ENCODE measurements around the gene RNF180.
"Not testable (repeated sequence)": the region's sequence is repeated elsewhere in the genome, so short reads cannot be mapped to it uniquely, and the experiment has no call there.

The RNF180 gene

GRCh38 chr5:64206653-64207052 lies 41.0 kb downstream of the RNF180 start:
- Mint-ChIP-seq H3K9me3 (no peaks in the 10 kb centered on the region), H3K27me3 (no peaks in the 10 kb centered on the region), H3K4me3 (no peak overlapping the region), H3K36me3 (ENCODE audit: low read depth) (no peaks in the 10 kb centered on the region), H3K4me1 (no peaks in the 10 kb centered on the region), H3K27ac (no peak overlapping the region)
- DNase-seq: no peak
- no peak for ATAC-seq

- no peak for ATAC-seq
- H3K27me3 Mint-ChIP-seq: no peaks in the 10 kb centered on the region
- DNase-seq: no peak
- no peaks in the 10 kb centered on the region for H3K36me3 Mint-ChIP-seq (ENCODE audit: low read depth)
- no peak overlapping the region for H3K27ac Mint-ChIP-seq
- H3K4me1 Mint-ChIP-seq: no peaks in the 10 kb centered on the region
- H3K4me3 Mint-ChIP-seq: no peak overlapping the region
- H3K9me3 Mint-ChIP-seq: no peaks in the 10 kb centered on the region
Measured at GRCh38 chr5:64207978-64208377, 42.3 kb downstream of the RNF180 start.

- Mint-ChIP-seq H3K9me3 (no peaks in the 10 kb centered on the region), H3K27me3 (no peaks in the 10 kb centered on the region), H3K4me1 (no peaks in the 10 kb centered on the region), H3K27ac (no peak overlapping the region), H3K4me3 (no peak overlapping the region), H3K36me3 (ENCODE audit: low read depth) (no peaks in the 10 kb centered on the region)
- DNase-seq (no peak), ATAC-seq (no peak)
Measured at GRCh38 chr5:64209353-64209752, 43.7 kb downstream of the RNF180 start.

- no peak for DNase-seq
- H3K27ac Mint-ChIP-seq: no peak overlapping the region
Measured at GRCh38 chr5:64210866-64211265, 45.2 kb downstream of the RNF180 start.

GRCh38 chr5:64213011-64213410 lies 47.4 kb downstream of the RNF180 start:
- DNase-seq (no peak), ATAC-seq (no peak)
- H3K36me3 Mint-ChIP-seq (ENCODE audit: low read depth): no peaks in the 10 kb centered on the region
- no peaks in the 10 kb centered on the region for H3K27me3 Mint-ChIP-seq
- H3K9me3 Mint-ChIP-seq: no peaks in the 10 kb centered on the region
- H3K4me1 Mint-ChIP-seq: no peaks in the 10 kb centered on the region
- no peak overlapping the region for H3K27ac Mint-ChIP-seq
- no peak overlapping the region for H3K4me3 Mint-ChIP-seq

More at GRCh38 chr5:64210866-64211265, 45.2 kb downstream of the RNF180 start:
- no peak overlapping the region for H3K4me3 Mint-ChIP-seq
- ATAC-seq: no peak
- no peaks in the 10 kb centered on the region for H3K4me1 Mint-ChIP-seq
- H3K36me3 Mint-ChIP-seq (ENCODE audit: low read depth): no peaks in the 10 kb centered on the region
- no peaks in the 10 kb centered on the region for H3K27me3 Mint-ChIP-seq
- H3K9me3 Mint-ChIP-seq: no peaks in the 10 kb centered on the region

- Mint-ChIP-seq H3K36me3 (ENCODE audit: low read depth) (no peaks in the 10 kb centered on the region), H3K9me3 (no peaks in the 10 kb centered on the region), H3K4me3 (no peak overlapping the region), H3K27ac (no peak overlapping the region), H3K4me1 (no peaks in the 10 kb centered on the region), H3K27me3 (no peaks in the 10 kb centered on the region)
- DNase-seq: no peak
- no peak for ATAC-seq
Measured at GRCh38 chr5:64213531-64213930, 47.9 kb downstream of the RNF180 start.

GRCh38 chr5:64214132-64214531 lies 48.5 kb downstream of the RNF180 start:
- Mint-ChIP-seq H3K9me3 (no peaks in the 10 kb centered on the region), H3K36me3 (ENCODE audit: low read depth) (no peaks in the 10 kb centered on the region), H3K27ac (no peak overlapping the region), H3K4me1 (no peaks in the 10 kb centered on the region), H3K27me3 (no peaks in the 10 kb centered on the region), H3K4me3 (no peak overlapping the region)
- ATAC-seq (no peak), DNase-seq (no peak)

- DNase-seq (no peak), ATAC-seq (no peak)
- Mint-ChIP-seq H3K27ac (no peak overlapping the region), H3K36me3 (ENCODE audit: low read depth) (no peaks in the 10 kb centered on the region), H3K4me1 (no peaks in the 10 kb centered on the region), H3K4me3 (no peak overlapping the region), H3K27me3 (no peaks in the 10 kb centered on the region), H3K9me3 (no peaks in the 10 kb centered on the region)
Measured at GRCh38 chr5:64221911-64222310, 56.3 kb downstream of the RNF180 start.

GRCh38 chr5:64225286-64225981 lies 59.8 kb downstream of the RNF180 start:
- H3K4me1 Mint-ChIP-seq, H3K27ac Mint-ChIP-seq: not testable (repeated sequence)

GRCh38 chr5:64227131-64227537 lies 61.5 kb downstream of the RNF180 start:
- not testable (repeated sequence) for H3K36me3 Mint-ChIP-seq (ENCODE audit: low read depth); DNase-seq; H3K9me3 Mint-ChIP-seq; H3K27me3 Mint-ChIP-seq; H3K27ac Mint-ChIP-seq; H3K4me3 Mint-ChIP-seq; H3K4me1 Mint-ChIP-seq
- peak; percentile 24 for ATAC-seq

More at GRCh38 chr5:64225286-64225981, 59.8 kb downstream of the RNF180 start:
- not testable (repeated sequence) for H3K36me3 Mint-ChIP-seq (ENCODE audit: low read depth); H3K27me3 Mint-ChIP-seq; ATAC-seq; H3K4me3 Mint-ChIP-seq; DNase-seq; H3K9me3 Mint-ChIP-seq

- Mint-ChIP-seq H3K36me3 (ENCODE audit: low read depth) (no peaks in the 10 kb centered on the region), H3K4me1 (no peaks in the 10 kb centered on the region), H3K27ac (no peak overlapping the region), H3K9me3 (no peaks in the 10 kb centered on the region), H3K27me3 (peaks cover 2% of the 10 kb centered on the region), H3K4me3 (no peak overlapping the region)
- DNase-seq (no peak), ATAC-seq (no peak)
Measured at GRCh38 chr5:64229163-64229774, 63.6 kb downstream of the RNF180 start.

- no peaks in the 10 kb centered on the region for H3K9me3 Mint-ChIP-seq
Measured at GRCh38 chr5:64260756-64261155, 95.1 kb downstream of the RNF180 start.

GRCh38 chr5:64269164-64269563 lies 103.5 kb downstream of the RNF180 start:
- Mint-ChIP-seq H3K4me3 (no peak overlapping the region), H3K27me3 (no peaks in the 10 kb centered on the region), H3K36me3 (ENCODE audit: low read depth) (no peaks in the 10 kb centered on the region), H3K4me1 (no peaks in the 10 kb centered on the region), H3K9me3 (no peaks in the 10 kb centered on the region), H3K27ac (no peak overlapping the region)
- ATAC-seq (no peak), DNase-seq (no peak)

More at GRCh38 chr5:64260756-64261155, 95.1 kb downstream of the RNF180 start:
- H3K27me3 Mint-ChIP-seq: no peaks in the 10 kb centered on the region
- no peaks in the 10 kb centered on the region for H3K4me1 Mint-ChIP-seq
- no peak for ATAC-seq
- no peak overlapping the region for H3K4me3 Mint-ChIP-seq
- no peak for DNase-seq
- H3K27ac Mint-ChIP-seq: no peak overlapping the region
- H3K36me3 Mint-ChIP-seq (ENCODE audit: low read depth): no peaks in the 10 kb centered on the region

- H3K9me3 Mint-ChIP-seq: no peaks in the 10 kb centered on the region
- no peaks in the 10 kb centered on the region for H3K36me3 Mint-ChIP-seq (ENCODE audit: low read depth)
- DNase-seq (no peak), ATAC-seq (no peak)
- no peak overlapping the region for H3K27ac Mint-ChIP-seq
- no peak overlapping the region for H3K4me3 Mint-ChIP-seq
- no peaks in the 10 kb centered on the region for H3K4me1 Mint-ChIP-seq
- H3K27me3 Mint-ChIP-seq: no peaks in the 10 kb centered on the region
Measured at GRCh38 chr5:64273276-64273675, 107.6 kb downstream of the RNF180 start.

GRCh38 chr5:64285188-64286130 lies 119.8 kb downstream of the RNF180 start:
- DNase-seq (no peak), ATAC-seq (no peak)
- Mint-ChIP-seq H3K36me3 (ENCODE audit: low read depth) (no peaks in the 10 kb centered on the region), H3K4me1 (no peaks in the 10 kb centered on the region), H3K27ac (no peak overlapping the region), H3K27me3 (no peaks in the 10 kb centered on the region), H3K9me3 (peaks cover 20% of the 10 kb centered on the region), H3K4me3 (no peak overlapping the region)
